ENCODE measurements around the gene C14orf132. TPM values are rescaled to one million over a fixed set of nuclear protein-coding genes. Genes with fewer than 3 reads are reported as not detected.

C14orf132 gene
- total and polyA plus RNA-seq, 2 of the 4 experiments (the other 2 are of a cell fraction): 6.3 to 13.5 TPM

DNA sequence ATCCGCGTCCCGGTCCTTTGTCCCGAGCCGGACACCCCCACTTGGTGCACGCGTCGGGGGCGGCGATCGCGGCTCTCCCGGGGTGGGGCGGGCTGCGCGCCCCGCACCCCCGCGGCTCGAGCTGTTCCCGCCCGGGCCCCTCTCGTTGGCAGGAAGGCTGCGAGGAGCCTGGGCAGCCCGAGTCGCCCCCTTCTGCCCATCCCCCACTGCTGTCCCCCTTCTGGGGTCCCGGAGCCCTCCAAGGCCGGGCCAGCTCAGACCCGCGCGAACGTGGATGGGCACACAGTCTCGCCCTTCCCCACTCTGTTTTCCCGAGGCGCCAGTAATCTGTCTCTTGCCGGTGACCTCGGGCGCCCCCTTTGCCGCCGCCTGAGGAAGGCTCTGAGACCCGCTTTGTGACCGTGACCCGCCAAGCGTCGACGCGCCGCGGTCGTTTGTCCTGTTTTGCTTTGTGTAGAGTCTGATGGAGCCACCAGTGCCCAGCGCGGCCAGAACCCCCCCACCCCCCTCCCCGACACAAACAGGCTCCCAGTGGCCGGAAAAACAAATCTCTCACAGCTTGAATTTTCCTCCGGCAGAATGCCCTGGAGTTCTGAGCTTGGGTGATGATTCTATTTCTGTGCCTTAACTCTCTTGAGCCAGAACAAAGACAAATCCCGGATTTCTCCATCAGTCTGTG, 610 bp downstream of the C14orf132 start:
- no peaks in the 10 kb centered on the region for H3K9me3 ChIP-seq (ENCODE audit: control insufficient read depth, insufficient read depth, low read length)
- peak overlapping the region; percentile 96 for H3K4me2 ChIP-seq (ENCODE audit: low read depth, low read length)
- DNase-seq: peak; percentile 16
- peak overlapping the region; percentile 68 for H3K27ac ChIP-seq (ENCODE audit: insufficient read depth, low read length)
- H3K36me3 ChIP-seq (ENCODE audit: control insufficient read depth, insufficient read depth, low read length): peaks cover 13% of the 10 kb centered on the region
- H3K56ac ChIP-seq (ENCODE audit: extremely low read depth, insufficient read depth, low read length): no peak overlapping the region; the same call in 1 of the 2 replicates
- H4K91ac ChIP-seq (ENCODE audit: insufficient read depth, low read depth, low read length): peak overlapping the region; percentile 31; the same call in 1 of the 2 replicates
- no peak; the same call in 1 of the 2 replicates for TF ChIP-seq MAZ (IDR thresholded peaks at IDR 0.05; ENCODE audit: borderline replicate concordance, low read depth, low read length)
- TF ChIP-seq, protein P1, sequence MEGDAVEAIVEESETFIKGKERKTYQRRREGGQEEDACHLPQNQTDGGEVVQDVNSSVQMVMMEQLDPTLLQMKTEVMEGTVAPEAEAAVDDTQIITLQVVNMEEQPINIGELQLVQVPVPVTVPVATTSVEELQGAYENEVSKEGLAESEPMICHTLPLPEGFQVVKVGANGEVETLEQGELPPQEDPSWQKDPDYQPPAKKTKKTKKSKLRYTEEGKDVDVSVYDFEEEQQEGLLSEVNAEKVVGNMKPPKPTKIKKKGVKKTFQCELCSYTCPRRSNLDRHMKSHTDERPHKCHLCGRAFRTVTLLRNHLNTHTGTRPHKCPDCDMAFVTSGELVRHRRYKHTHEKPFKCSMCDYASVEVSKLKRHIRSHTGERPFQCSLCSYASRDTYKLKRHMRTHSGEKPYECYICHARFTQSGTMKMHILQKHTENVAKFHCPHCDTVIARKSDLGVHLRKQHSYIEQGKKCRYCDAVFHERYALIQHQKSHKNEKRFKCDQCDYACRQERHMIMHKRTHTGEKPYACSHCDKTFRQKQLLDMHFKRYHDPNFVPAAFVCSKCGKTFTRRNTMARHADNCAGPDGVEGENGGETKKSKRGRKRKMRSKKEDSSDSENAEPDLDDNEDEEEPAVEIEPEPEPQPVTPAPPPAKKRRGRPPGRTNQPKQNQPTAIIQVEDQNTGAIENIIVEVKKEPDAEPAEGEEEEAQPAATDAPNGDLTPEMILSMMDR (conservative IDR thresholded peaks at IDR 0.05; ENCODE audit: low read depth, low read length): 0 out of 2 replicates have a peak, but pooled peaks have one; percentile 8
- H4K5ac ChIP-seq (ENCODE audit: low read depth, low read length): no peak overlapping the region; the same call in 1 of the 2 replicates
- peak overlapping the region; percentile 24; the same call in 1 of the 2 replicates for H3K18ac ChIP-seq (ENCODE audit: low read depth, low read length)
- H3K4me1 ChIP-seq (ENCODE audit: control insufficient read depth, insufficient read depth, low read length): peaks cover 12% of the 10 kb centered on the region; the same call in 1 of the 2 replicates
- POLR2A ChIA-PET (ENCODE audit: unreplicated experiment): interaction anchor here (0.6 kb wide), 1 partner anchor 43 kb away, joined by 3 read pairs; no protein-coding TSS in a partner anchor
- H3K4ac ChIP-seq (ENCODE audit: low read depth, low read length): peak overlapping the region; percentile 68
- peaks cover 16% of the 10 kb centered on the region for H3K9me1 ChIP-seq (ENCODE audit: insufficient read depth, low read length)
- dilution Hi-C loops (cut with HindIII; ENCODE audit: low sequenced_read_pairs, unreplicated experiment): no loop called here
- H3K23ac ChIP-seq (ENCODE audit: low read depth, low read length): peak overlapping the region; percentile 74
- no TSS peak for BruUV-seq (replicated peaks)
- H2BK20ac ChIP-seq (ENCODE audit: low read depth, low read length): no peak overlapping the region
- CTCF ChIA-PET: interaction anchor here (0.6 to 1.5 kb wide), 5 partner anchors 9 to 59 kb away, joined by 3 to 6 read pairs (median 4); no protein-coding TSS in a partner anchor
- in situ Hi-C loops (cut with MboI; ENCODE audit: low sequenced_read_pairs): loop anchor here (5.0 kb wide), 1 partner anchor 58 kb away; no protein-coding TSS in a partner anchor
- H2BK5ac ChIP-seq (ENCODE audit: low read depth, low read length, poor library complexity, severe bottlenecking): peak overlapping the region; percentile 51
- 0% methylated on average over 18 of the region's 56 CpGs; no CpG with 5 or more reads in 1 of the 2 experiments for WGBS, 2 experiments (ENCODE audit: extremely low coverage in 2 of 2, insufficient read length in 1 of 2)
- peaks cover 11% of the 10 kb centered on the region; the same call in 1 of the 2 replicates for H3K27me3 ChIP-seq (ENCODE audit: control insufficient read depth, insufficient read depth, low read length)
- H3K9ac ChIP-seq (ENCODE audit: low read depth, low read length): peak overlapping the region; percentile 82
- H2AK5ac ChIP-seq (ENCODE audit: low read depth, low read length): no peak overlapping the region; the same call in 1 of the 2 replicates
- intact Hi-C loops (cut with micrococcal nuclease): loop anchor here (2.0 kb wide), 1 partner anchor 59 kb away; no protein-coding TSS in a partner anchor
- H4K8ac ChIP-seq (ENCODE audit: low read depth in 2 of 2, low read length in 2 of 2): peak overlapping the region in 1 of 2 experiments; percentile 24; a peak in 1 of 4 replicates
- peak overlapping the region; percentile 96 for H2AFZ ChIP-seq (replicated peaks; ENCODE audit: low read length, poor library complexity)
- H3K79me1 ChIP-seq (ENCODE audit: low read depth in 1 of 2, low read length in 2 of 2): peaks cover 25 to 49% of the 10 kb centered on the region in 2 experiments
- H2AK9ac ChIP-seq (replicated peaks; ENCODE audit: low read depth, low read length, poor library complexity): peak overlapping the region; percentile 94
- peak overlapping the region; percentile 98 for H3K4me3 ChIP-seq (ENCODE audit: insufficient read depth, low read depth, low read length)
- H4K20me1 ChIP-seq (ENCODE audit: insufficient read depth, low read length): peaks cover 46% of the 10 kb centered on the region
- H2BK15ac ChIP-seq (ENCODE audit: low read depth, low read length): no peak overlapping the region
- peak overlapping the region; percentile 4; the same call in 1 of the 2 replicates for H2BK120ac ChIP-seq (ENCODE audit: low read depth, low read length)
- peak overlapping the region; percentile 52; the same call in 1 of the 2 replicates for H3K14ac ChIP-seq (replicated peaks; ENCODE audit: low read depth, low read length)
- ATAC-seq (ENCODE audit: low read depth): peak; percentile 38
